Esophagus squamous epithelium (tissue), 4 donors: Measurements from ENCODE around the gene CCDC30.

ENCODE experiments used
- POLR2A ChIP-seq, 4 donors: fragments of 450-650 bp; IDR thresholded peaks; one replicate each; pipeline ENCODE4 v1.6.1; 2017; ENCODE audit warnings: antibody characterized with exemption in 4 of 4, mild to moderate bottlenecking in 4 of 4, moderate library complexity in 3 of 4
- TF ChIP-seq, protein P1 (sequence below), 6 experiments: fragments of 450-650 bp in 4 of 6; fragments of 200-600 bp in 2 of 6; sonication (generic) in 2 of 6; IDR thresholded peaks; one replicate each; pipeline ENCODE4 v1.5.1; 2016 to 2019; ENCODE audit warnings: antibody characterized with exemption in 6 of 6, mild to moderate bottlenecking in 4 of 6, moderate library complexity in 4 of 6

DNA sequence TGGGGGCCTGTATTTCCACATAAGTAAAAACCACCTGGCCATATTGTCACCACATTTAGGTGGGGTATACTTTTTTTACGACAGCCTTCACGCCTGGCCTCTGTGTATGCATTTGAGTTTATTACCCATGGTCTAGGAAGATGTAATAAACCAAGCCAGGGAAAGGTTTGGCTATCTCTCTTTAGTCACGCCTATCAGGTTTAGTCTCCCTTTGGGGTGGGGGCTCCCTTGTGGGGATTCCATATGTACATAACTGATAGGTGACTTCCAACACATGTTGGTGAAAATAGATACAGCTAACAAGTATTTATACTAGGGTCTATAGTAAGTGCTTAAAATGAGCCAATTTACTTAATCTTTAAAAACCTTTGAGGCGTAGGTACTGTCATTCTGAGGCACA lies 223.3 kb downstream of the CCDC30 start:
- TF ChIP-seq, protein P1, sequence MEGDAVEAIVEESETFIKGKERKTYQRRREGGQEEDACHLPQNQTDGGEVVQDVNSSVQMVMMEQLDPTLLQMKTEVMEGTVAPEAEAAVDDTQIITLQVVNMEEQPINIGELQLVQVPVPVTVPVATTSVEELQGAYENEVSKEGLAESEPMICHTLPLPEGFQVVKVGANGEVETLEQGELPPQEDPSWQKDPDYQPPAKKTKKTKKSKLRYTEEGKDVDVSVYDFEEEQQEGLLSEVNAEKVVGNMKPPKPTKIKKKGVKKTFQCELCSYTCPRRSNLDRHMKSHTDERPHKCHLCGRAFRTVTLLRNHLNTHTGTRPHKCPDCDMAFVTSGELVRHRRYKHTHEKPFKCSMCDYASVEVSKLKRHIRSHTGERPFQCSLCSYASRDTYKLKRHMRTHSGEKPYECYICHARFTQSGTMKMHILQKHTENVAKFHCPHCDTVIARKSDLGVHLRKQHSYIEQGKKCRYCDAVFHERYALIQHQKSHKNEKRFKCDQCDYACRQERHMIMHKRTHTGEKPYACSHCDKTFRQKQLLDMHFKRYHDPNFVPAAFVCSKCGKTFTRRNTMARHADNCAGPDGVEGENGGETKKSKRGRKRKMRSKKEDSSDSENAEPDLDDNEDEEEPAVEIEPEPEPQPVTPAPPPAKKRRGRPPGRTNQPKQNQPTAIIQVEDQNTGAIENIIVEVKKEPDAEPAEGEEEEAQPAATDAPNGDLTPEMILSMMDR (IDR thresholded peaks at IDR 0.05) = no peak
- no peak for TF ChIP-seq POLR2A (IDR thresholded peaks at IDR 0.05)
